Measurements from ENCODE around the gene RNF26.

RNF26 gene

DNA sequence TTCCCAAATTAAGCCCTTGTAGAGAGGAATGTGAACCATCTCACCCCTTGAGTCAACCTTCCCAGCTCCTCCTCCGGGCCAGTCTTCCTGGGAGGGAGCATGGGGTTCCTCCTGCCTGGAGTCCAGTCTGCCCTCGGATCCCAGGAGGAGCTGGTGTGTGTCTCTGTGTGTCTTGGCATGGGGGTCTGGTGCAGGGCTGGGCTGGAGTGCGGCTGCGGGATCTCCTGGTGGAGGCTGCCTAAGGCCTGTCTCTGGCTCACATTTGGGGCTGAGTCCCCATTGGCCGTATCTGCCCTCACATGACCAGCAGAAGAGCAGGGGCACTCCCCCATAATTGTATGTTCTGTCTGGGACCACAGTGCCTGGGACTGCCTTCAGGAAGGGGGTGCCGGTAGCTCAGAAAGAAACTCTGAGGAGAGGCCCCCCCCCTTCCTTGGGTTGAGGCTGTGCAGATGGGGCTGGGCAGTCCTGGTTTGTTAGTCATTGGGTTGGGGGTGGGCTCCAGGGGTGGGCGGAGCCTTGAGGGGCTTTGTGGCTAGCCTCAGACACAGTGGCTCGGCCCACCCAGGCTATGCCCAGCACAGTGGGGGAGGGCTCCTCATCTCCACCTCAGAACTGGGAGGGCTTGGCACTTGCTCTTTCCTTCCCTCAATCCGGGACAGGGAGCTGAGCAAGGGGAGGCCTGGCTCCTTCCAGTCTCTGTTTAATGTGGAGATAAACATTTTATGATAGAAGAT lies 3.4 kb downstream of the RNF26 start:
- no peak for DNase-seq

DNA sequence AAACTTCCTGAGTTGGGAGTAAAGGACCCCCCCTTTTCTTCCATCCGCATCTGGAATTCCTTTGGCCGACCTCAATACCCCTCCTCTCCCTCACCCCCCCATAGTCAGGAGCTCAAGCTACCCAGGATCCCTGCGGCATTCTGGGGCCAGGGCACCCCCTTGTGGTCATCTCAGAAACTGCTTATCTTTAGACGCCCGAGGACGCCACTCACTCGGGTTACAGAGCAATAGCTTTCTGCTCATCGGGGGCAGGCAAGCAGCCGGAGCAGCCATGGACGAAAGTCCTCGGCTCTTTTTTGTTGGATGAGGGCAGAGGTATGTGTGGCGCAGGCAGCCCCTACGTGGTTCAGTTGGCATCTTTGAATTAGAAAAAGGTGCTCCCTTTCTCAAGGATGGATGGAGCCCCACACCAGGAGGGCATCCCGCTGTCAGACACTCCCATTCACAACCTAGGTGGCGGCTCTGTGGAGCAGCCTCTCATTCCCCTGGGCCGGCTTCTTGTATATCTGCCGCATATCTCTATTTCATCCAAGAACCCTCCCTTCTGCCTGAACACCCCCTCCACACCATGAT lies 4.1 kb downstream of the RNF26 start:
- peak; percentile 81 for DNase-seq

DNA sequence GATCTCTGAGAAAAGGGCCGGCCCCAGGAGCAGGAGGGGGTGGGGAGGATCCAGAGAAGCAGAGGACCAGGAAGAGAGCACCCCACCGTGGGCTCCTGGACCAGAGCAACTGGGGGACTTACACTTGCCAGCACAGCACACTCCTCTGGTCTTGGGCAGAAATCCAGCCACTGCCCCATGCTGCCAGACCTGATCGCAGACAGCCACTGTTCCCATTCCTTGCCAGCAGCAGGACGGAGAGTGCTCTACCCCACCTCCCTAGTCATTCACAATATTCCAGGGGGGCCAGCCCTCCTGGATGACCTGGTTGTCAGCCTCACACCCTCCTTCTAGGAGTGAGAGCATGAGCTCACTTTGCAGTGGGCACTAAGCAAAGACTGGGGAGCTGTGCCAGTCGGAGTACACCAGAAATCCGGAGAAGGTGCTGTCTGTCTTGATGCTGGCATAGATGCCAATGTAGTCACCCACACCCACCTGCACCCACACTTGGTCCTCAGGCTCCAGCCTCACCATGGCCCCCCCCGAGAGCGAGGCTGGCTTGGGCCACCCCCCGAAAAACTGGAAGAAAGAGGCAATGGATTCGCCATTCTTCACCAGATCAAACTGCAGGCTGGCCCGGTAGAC lies 4.8 kb downstream of the RNF26 start:
- no peak for DNase-seq

DNA sequence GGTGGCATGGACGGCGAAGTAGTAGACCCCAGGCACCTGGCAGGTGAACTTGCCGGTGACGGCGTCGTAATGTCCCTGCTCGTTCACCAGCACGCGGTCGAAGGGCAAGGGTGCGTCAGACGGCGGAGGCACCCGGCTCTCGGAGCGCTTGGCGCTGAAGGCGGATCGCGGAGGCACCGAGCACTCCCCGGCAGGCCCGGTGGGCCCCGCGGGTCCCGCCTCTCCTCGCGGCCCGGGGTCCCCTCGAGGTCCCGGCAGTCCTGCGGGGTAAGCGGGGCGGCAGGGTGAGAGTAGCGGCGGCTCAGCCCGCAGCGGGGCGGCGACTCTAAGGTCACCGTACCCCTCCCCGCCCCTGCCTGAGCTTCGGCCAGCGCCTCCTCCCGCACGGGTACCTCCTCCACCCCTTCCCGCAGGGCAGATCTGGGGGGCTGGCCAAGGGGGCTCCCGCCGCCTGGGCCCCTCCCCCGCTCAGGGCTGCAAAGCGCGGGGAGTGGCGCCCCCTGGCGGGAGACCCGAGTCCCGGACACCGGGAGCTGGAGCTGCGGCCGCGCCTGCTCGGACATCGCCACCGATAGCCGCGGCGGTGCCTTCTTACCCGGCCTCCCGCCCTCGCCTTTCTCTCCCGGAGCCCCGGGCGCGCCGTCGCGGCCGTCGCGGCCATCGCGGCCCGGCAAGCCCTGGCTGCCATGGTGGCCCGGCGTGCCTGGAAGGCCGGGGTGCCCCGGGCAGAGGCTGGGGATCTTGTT lies 5.4 kb downstream of the RNF26 start:
- DNase-seq = peak; percentile 60

DNA sequence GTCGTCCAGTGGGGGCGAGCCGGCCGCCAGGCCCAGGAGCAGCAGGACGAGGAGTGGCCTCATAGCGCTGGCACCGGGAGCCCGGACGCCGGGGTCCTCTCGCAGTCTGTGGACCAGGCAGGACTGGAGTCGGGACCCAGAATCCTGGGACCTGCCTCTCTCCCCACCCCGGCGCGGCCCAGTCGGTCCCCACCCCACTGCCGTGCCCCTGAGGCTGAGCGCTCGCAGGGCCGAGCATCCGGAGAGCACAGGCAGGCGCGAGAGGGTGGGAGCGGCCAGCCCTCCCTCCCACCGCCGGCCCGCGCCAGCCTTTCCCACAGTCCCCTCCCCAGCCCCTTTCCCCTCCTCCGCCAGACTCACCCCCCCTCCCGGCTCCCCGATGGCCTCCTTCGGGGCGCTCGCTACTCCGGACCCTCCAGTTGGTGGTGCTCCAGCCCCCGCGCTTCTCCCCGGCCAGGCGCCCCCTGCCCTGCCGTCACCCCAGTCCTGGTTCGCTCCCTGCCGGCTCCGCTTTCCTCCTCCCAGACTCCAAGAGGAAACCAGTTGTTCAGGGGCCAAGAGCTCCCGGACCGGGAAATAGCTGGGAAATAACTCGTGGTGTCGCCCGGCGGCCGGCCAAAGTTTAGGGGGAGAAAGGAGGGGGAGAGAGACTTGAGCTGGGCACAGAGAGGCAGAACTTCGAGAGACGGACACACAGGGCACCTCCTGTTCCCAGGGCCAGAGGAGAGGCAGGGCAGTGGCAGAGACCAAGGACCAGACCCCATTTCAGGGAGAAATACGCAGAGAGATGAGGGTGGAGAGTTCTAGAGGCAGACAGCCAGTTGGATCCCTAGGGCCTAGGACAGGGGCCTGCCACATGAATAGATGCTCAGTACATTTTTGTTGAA lies 6.3 kb downstream of the RNF26 start, which contains the start of gene C1QTNF5:
C1QTNF5 (minus strand) TSS at position 549 of the 887 bp plus-strand sequence; CDS start at position 63, 486 bp downstream.
- DNase-seq = no peak

DNA sequence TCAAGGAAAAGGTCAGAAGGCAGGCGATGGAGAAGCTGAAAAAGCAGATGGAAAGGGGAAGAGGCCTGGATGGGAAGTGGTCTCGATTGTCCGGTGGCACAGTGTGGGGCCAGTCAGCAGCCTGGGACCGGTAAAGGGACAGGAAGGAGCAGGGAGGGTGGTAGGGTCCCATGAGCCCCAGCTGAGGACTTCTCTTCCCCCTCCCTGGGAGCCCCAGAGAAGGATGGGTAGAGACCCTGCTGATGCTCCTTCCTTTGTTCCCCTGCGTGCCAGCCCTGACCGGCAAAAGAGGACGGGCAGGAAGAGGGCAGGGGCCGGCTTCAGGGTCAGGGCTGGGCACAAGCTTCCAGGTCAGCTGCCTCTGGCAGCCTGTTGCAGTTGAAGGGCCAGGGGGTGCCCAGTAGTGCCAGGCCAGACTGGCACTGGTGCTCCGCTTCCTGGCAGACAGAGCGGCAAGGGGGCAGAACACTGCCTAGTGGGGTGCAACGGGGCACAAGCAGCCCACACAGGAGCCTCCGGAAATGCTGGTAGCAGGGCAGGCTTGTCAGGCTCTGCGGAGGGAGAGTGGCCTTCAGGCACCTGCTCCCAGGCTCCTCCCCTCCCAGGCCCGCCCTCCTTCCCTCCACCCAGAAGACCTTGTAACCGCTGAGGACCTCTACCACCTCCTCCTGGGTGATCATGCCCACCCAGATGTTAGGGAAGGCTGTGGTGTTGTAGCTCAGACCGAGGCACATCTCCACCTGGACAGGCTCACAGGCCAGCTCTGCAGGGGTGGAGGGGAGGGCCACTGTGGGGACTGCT lies 7.1 kb downstream of the RNF26 start:
- no peak for DNase-seq

DNA sequence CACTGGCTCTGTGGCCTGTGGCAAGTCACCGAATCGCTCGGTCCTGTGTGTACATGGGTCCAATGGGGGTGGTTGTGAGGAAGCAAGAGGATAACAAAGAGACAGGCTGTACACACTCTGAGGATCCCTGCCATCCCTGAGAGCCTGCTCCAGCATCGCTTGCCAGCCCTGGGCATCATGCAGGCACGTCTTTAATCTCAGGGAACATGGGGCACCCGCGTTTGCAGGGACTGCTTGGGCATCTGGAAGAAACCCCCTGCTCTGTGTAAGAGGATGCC lies 7.6 kb downstream of the RNF26 start:
- DNase-seq = no peak

DNA sequence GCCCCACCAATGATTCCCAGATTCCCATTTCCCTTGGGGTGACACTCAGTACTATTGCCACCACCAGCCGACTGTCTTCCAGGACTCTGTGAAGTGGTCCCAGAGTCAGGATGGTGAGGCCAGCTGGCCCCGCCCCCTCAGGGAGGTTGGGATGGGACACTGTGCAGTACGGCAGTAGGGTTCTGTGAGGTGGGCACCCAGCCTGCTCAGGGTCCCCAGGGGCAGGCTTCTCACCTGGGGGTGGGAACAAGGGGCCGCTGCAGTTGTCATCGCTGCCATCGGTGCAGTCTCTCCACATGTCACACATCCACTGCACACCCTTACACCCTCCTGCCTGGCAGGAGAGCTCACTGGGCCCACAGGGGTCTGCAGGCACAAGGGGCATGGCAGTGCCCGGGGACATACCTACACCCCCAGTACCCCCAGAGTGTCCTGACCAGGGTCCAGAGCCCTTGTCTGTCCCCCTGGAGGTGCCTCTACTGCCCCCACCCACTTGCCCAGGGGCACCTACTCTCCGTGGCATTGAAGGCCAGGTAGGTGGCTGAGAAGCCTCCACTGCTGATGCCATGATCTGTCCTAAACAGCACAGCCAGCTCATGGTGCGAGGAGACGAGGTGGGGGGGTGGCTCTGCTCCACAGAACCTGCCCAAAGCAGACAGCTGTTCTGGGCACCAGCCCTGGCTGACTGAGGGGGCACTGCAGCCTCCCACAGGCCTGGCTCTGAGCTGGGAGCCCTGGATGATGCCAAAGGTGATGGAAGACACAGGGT lies 8.2 kb downstream of the RNF26 start:
- no peak for DNase-seq

DNA sequence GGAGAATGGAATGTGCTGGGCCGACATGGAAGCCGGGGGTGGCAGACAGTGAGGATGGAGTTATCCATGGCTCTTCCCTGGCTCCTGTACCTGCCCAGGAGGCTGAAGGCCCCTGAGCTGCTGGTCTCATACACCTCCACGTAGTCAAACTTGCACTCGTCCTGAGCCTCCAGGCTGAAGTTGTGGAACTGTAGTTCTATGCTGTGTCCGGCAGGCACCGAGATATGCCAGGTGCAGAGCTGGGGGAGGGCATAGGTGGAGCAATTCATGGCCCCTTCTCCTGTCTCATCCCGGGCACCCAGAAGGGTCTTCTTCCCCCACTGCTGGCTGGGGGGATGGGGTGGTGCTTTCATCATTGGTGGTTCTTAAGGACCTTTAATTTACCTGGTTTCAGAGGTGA lies 9.4 kb downstream of the RNF26 start:
- DNase-seq = no peak

DNA sequence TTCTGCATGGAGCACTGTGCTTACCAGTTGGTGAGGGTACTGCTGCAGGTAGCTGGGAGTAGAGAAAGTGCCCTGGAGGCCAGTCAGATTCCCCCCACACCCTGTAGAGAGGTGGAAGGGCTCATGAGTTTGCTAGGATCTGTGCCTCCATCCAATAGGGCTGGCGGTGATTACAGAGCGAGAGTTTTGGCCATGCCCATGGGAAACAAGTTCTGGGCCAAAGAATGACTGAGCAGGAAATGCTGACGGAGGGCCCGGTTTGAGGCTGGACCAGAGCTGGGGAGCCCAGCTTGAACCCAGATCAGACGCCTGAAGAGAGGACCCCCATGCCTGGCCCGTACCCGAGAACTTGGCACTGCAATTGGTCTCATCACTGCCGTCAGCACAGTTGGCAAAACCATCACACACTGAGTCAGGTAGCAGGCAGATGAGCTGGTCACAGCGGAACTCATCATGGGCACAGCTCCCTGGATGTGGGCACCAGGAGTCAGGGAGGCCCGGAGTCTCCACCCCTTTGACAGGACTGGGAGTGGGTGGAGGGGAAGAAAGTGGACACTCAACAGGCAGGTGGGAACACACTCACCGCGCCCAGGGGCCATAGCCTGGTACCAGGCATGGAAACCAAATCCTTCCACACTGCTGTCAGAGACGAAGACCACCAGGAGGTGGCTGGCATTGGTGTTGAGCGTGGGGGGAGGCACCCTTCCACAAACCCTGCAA lies 10.1 kb downstream of the RNF26 start:
- DNase-seq = no peak

DNA sequence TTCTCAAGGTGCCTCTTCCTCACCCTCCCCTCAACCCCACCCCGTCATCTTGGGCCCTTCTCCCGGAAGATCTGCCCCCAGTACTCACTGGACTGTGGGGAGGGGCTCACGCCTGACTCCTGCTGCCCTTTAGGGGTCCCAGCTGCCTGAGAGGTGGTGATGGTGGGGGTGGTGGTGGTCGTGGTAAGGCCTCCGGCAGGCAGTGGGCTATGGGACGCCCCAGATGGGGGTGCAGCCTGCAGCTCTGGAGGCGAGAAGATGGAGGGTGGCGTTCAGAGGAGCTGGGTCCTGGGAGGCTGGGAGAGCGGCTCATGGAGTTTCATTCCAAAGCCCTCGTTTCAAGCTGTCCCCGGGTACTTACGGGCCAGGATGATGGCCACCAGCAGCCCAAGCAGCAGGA lies 11.4 kb downstream of the RNF26 start:
- DNase-seq = no peak

DNA sequence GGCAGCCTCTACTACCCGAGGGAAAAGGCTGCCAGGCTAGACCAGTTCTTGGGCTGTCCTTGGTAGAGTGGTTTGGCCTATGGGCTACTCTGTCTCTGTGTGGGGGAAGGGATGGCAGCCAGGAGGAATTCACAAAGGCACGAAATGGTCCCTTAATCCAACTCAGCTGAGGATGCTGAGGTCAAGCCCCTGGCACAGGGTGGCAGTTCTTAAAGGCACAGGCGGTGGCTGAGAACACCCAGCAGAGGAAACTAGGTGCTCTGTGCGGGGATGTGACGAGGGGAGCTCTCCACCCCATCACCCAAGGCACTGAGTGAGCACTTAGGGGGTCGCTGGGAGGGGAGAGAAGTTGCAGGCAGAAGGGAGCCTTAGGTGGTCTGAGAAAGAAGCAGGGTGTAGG lies 12.3 kb downstream of the RNF26 start, which contains the start of gene MFRP:
MFRP (minus strand) TSS at position 101 of the 400 bp plus-strand sequence. CDS start 192 bp downstream, outside the sequence.
- DNase-seq = no peak

DNA sequence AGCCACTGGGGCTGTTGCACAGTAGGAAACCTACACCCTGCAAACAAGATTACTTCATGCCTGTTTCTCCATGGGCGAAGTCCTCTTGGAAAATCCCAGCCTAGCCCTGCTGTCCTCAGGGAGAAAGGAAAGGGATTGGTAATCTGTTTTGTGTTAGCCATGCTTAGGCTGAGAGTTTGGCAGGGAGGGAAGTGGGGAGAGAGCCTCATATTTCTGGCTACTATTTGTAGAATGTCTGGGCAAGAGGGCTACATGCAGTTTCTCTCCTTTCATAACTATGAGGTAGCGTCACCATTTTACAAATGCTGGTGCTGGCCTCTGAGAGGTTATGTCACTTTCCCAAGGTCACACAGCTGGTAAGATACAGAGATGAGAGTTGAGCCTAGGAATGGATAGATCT lies 12.9 kb downstream of the RNF26 start:
- DNase-seq = no peak

DNA sequence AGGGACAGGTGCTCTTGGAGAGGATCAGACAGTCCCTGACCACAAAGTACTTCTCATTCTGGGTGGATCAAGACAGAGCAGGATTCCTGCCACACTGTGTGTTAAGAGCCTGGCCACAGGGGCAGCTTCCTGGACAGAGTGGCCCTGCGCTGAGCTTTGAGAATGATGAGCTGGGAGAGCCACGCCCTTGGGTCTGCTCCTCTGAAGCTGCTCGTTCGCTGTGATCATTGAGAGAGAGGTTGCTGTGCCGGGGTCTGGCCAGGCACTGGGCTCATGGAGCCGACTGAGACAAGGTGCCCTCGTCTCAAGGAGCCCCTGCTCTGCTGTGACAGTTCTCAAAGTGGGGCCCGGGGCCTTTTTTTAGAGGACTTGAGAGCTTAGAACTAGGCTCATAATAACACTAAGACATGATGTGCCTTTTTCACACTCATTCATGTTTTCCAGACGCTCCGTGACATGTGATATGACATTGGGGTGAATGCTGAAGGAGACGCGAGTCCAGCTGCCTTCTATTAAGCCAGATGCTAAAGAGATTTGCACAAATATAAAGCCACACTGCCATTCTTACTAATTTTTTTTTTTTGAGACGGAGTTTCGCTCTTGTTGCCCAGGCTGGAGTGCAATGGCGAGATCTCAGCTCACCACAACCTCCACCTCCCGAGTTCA lies 13.7 kb downstream of the RNF26 start:
- DNase-seq = no peak

DNA sequence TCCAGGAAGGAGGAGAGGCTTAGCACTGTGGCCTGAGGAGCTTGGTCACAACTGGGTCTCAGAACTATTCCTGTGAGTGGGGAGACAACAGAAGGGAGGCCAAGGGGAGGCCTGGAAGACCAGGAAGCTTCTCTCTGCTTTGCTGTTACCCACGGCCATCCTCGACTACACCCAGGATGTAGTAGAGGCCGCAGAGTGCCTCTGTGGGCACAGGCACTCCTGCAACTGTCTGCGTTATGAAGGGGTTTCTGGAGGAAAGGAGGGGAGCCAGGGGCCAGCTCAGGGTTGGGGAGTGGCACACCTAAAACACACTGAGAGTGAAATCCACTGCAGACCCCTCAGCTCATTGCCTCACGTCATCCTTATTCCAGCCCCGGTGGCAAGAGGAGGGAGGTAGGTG lies 16.0 kb downstream of the RNF26 start:
- no peak for DNase-seq

DNA sequence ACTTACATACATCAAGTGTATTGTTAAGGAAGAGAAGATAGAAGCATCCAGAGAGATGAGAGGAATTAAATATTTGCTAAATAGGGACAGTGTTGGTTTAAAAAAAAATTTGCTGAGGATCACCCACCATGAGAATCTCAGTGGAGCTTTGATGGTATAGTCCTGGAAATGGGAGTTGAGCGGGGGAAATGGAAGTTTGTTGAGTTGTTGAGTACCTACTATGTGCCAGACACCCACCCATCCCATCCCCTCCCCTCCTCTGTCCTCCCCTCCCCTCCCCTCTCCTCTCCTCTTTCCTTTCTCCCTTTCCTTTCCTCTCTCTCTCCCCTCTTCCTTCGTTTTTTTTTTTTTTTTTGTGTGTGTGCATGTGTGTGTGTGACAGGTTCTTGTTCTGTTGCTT lies 16.9 kb downstream of the RNF26 start:
- no peak for DNase-seq

DNA sequence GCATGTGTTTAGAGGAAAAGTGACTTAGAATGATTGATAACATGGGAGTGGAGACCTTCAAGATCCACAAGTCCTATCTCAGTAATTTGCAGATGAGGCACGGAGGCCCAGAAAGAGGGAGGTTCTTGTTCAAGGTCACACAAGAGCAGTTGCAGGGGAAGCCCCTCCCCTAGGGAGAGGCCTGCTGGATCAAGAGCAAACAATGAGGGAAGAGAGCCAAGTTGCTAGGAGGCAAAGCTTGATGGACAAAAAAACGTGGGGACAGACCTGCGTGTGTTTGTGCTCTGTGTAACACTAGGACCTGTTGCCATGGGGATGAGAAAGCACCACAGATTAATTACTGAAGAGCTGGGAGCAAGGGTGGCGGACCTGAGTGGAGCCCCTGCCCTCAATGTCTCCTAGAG lies 18.5 kb downstream of the RNF26 start:
- no peak for DNase-seq

DNA sequence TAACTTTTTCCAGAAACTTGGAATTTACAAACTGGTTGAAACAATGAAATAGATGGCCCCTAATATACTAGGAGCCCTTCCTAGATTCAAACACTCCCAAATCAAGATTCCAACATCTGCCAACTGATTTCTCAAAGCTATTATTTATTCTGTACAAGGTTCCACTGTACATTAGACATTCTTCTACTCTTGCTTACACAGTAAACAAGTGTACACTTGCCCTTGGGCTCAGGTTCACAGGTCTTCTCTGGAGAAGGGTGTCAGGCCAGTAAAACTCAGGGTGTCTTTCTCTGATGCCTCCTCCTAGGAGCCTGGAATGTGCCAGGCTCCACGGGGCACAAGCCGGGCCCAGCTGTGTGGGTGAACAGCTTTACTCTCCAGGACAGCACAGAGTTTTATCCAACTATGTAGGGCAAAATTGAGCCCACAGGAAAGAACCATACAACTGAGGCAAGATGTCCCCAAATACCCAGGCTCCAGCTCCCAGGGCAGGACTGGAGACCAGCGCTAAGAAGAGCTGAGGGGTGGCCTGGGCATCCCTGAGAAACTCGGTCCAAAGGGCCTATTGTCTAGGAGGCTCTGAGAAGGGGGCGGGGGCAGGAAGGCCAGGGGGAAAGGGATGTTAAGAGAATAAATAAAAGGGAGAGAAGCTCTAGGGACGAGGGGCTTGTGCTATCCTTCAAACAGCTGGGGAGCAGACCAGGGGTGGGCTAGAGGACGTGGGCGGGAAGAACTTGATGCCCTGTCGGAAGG lies 20.9 kb downstream of the RNF26 start:
- no peak for DNase-seq

All from activated CD4-positive, alpha-beta T cell treated with anti-CD3 and anti-CD28 coated beads for 48 hours (primary cell).